Measurements from ENCODE around the gene PBX1.

- TF ChIP-seq CTCF (IDR thresholded peaks at IDR 0.05; ENCODE audit: borderline replicate concordance, extremely low read depth, low read length, poor library complexity, severe bottlenecking) (no peak), EZH2 (IDR thresholded peaks at IDR 0.05; ENCODE audit: borderline replicate concordance, low read depth, low read length, severe bottlenecking) (no peak)
Measured at GRCh38 chr1:164596172-164596571, 37.2 kb downstream of the PBX1 start.

Measured in DND-41 (cell line).